Measurements from ENCODE around the gene TAF12.

DNA sequence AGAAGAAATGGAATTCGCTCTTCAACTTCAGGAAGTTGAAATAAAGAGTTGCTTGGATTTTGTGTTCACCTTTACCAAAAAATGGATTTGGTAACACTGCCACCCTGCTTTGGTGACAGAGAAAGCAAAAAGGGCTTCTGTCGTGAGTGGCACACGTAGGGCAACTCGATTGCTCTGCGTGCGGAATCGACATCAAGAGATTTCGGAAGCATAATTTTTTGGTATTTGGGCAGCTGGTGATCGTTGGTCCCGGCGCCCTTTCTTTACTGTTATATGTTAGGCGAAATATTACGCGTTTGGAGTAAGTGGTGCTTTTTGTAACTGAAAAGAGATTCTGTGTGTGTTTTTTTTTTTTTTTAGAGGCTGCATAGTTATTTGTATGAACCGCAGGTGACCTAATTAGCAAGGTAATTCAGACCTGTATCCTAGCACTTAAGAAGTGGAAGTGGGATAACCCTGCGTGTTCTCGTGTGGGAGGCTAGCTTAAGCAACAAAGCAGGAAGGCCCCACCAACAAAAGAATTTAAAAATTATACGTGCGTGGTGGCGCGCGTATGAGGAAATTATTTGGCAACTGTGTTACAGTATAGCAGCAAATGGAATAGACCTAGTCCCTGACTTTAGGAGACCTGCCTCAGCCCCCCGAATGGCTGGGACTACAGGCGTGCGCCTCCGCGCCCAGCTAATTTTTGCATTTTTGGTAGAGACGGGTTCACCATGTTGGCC lies 5.8 kb upstream of the TAF12 start, which contains the start of gene RNU11:
- TF ChIP-seq POLR2A (IDR thresholded peaks at IDR 0.05; ENCODE audit: low read depth, low read length) (peak; percentile 100), POLR2AphosphoS5 (IDR thresholded peaks at IDR 0.05; ENCODE audit: low read depth, low read length) (peak; percentile 100), TAF1 (IDR thresholded peaks at IDR 0.05; ENCODE audit: borderline replicate concordance, low read depth, low read length) (peak; percentile 78)
